Lower lobe of right lung (tissue), 2 donors: Measurements from ENCODE around the gene OR2F2. TPM values are rescaled to one million over a fixed set of nuclear protein-coding genes. Genes with fewer than 3 reads are reported as not detected.

Experiments used
- ATAC-seq, 2 donors: fragments of 200-7000 bp; cut with Tn5 transposase; one replicate each; pipeline ENCODE4 v1.9.1; 2020 to 2022; ENCODE audit warnings: mild to moderate bottlenecking in 2 of 2, moderate library complexity in 2 of 2
- DNase-seq: peaks from one replicate; pipeline ENCODE4 v3.0.0-alpha.2; 2020
- H3K27ac ChIP-seq: fragments of 200-600 bp; one replicate; pipeline ENCODE4 v1.8.0; 2022
- H3K27me3 ChIP-seq: fragments of 200-600 bp; one replicate; pipeline ENCODE4 v1.8.0; 2022; ENCODE audit warnings: low read depth
- H3K36me3 ChIP-seq: fragments of 200-600 bp; one replicate; pipeline ENCODE4 v1.8.0; 2022; ENCODE audit warnings: mild to moderate bottlenecking
- H3K4me1 ChIP-seq: fragments of 200-600 bp; one replicate; pipeline ENCODE4 v1.8.0; 2022
- H3K4me3 ChIP-seq: fragments of 200-600 bp; one replicate; pipeline ENCODE4 v1.8.0; 2022; ENCODE audit warnings: mild to moderate bottlenecking
- H3K9me3 ChIP-seq: fragments of 200-600 bp; one replicate; pipeline ENCODE4 v1.8.0; 2022
- intact Hi-C: fragments of 100-400 bp; cut with DNase I; formaldehyde crosslinking; loops from one replicate; pipeline ENCODE4 v1.11.0; 2022
- total RNA-seq: library from RNA; stranded (reverse); fragmentation: NEBNext Ultra II Directional; extraction: Animal tissue kit (Norgen Biotek cat#: 25700); gene quantifications from one replicate; pipeline ENCODE4 v1.2.1, GENCODE V29; 2021
- TF ChIP-seq, protein P1 (sequence below): fragments of 200-600 bp; IDR thresholded peaks from one replicate; pipeline ENCODE4 v1.8.0; 2022; ENCODE audit warnings: antibody characterized with exemption, mild to moderate bottlenecking
- donor health status: DM: no; HTN: yes; CAD: no; lungs with severe emphysema.

The OR2F2 gene
- total RNA-seq, 1 donor from 2014 or later, result not detected

DNA sequence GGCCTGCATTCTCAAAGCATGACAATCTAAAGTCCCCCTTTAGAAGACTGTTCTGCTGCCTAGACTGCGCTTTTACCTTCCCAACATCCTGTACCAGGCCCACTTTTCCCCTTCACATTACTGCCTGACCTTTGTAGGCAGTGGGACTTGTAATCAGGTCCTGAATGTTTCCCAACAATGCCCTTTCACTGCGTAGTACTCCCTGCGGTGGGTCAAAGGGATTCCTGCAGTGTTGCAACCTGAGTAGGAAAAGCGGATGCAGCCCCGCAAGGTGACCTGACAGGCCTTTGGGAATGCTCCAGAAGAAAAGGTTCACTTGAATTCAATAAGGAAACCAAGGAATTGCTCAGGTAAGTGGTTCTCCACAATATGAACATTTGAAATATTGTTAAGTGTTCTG is 28.1 kb upstream of the OR2F2 start:
- H3K27ac ChIP-seq, result no peak overlapping the region
- H3K4me3 ChIP-seq, result no peak overlapping the region
- DNase-seq, result no peak
- TF ChIP-seq, protein P1, sequence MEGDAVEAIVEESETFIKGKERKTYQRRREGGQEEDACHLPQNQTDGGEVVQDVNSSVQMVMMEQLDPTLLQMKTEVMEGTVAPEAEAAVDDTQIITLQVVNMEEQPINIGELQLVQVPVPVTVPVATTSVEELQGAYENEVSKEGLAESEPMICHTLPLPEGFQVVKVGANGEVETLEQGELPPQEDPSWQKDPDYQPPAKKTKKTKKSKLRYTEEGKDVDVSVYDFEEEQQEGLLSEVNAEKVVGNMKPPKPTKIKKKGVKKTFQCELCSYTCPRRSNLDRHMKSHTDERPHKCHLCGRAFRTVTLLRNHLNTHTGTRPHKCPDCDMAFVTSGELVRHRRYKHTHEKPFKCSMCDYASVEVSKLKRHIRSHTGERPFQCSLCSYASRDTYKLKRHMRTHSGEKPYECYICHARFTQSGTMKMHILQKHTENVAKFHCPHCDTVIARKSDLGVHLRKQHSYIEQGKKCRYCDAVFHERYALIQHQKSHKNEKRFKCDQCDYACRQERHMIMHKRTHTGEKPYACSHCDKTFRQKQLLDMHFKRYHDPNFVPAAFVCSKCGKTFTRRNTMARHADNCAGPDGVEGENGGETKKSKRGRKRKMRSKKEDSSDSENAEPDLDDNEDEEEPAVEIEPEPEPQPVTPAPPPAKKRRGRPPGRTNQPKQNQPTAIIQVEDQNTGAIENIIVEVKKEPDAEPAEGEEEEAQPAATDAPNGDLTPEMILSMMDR, result no peak
- no peaks in the 10 kb centered on the region for H3K4me1 ChIP-seq
- ATAC-seq, result no peak
- H3K9me3 ChIP-seq, result no peaks in the 10 kb centered on the region
- H3K36me3 ChIP-seq, result no peaks in the 10 kb centered on the region
- no peaks in the 10 kb centered on the region for H3K27me3 ChIP-seq
- intact Hi-C loops, result no loop called here

DNA sequence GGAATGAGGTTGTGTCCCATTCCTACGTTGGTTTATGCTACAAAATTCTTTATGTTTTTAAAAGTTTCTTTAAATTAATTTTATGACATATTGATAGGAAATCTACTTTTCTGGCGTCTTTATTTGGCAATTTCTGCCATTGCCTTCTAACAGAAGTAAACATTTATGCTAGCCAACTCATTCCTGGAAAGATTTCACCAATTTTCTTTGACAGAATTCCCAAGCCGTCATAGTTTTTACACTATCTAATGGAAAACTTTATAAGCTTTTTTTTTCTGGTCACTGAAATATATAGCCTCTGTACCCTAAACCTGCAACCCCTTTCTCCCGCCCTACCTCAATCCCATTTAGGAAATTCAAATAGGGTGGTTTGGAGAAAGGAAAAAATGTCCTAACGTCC is 26.9 kb upstream of the OR2F2 start:
- TF ChIP-seq, protein P1, result no peak
- Histone ChIP-seq H3K9me3 (no peaks in the 10 kb centered on the region), H3K36me3 (no peaks in the 10 kb centered on the region), H3K4me3 (no peak overlapping the region), H3K27me3 (no peaks in the 10 kb centered on the region), H3K27ac (no peak overlapping the region), H3K4me1 (no peaks in the 10 kb centered on the region)
- DNase-seq, result no peak
- ATAC-seq, result no peak
- intact Hi-C loops, result no loop called here

DNA sequence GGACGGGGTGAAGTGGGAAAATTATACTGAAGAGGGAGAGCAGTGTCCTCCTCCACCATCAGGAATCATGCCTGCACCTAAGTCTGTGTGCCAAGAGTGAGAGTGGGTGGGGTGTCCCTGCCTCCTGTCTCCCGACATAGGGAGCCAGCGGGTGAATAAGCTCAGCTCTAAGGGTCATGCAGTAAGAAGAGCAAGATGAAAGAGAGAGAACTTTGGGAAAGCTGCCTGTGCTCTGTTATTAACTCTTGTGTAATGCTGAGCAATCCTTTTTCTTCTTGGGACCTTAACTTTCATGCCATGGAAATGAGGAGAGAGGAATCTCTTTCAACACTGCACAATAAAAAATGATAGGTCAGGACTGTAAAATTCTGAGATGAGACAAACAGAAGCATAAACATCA is 25.2 kb upstream of the OR2F2 start:
- intact Hi-C loops, result no loop called here
- DNase-seq, result no peak
- Histone ChIP-seq H3K36me3 (no peaks in the 10 kb centered on the region), H3K4me3 (no peak overlapping the region), H3K27me3 (no peaks in the 10 kb centered on the region), H3K4me1 (no peaks in the 10 kb centered on the region), H3K27ac (no peak overlapping the region), H3K9me3 (no peaks in the 10 kb centered on the region)
- ATAC-seq, result no peak
- TF ChIP-seq, protein P1, result no peak

DNA sequence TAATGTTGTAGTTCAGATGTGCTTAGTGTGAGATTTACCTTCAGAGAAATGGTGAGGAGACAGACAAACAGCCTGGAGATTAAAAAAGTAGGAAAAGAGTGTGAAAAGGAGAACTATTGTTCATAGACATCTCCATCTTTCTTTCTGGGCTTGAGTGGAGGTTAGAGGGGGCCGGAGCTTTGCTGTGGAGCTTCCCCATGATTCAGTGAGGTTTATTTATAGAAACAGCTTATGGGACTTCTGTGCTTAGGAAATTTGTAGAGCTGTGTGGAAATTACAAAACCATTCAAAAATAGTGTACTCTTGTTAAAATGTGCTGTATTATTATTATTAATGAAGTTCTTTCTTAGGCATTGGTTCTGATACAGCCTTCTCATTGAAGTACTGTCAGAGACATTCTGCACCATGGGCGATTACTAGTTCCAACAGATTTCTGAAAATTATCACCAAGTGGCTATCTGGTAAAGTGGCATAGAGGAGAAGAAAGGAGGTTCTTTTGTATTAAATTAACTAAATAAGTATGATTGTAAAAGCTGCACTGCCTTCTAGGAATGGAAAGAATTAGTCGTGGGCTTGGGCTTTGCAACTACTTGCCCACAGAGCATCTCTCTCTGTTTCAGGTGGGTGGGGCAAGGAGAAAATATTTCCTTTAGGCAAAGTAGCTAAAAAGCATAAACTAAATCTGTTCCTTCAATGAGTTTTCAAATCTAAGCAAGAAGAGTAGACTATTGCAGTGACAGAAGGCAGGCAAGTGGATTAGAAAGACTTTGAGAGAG is 24.4 kb upstream of the OR2F2 start:
- Histone ChIP-seq H3K4me3 (no peak overlapping the region), H3K36me3 (no peaks in the 10 kb centered on the region), H3K27ac (no peak overlapping the region), H3K9me3 (no peaks in the 10 kb centered on the region), H3K4me1 (no peaks in the 10 kb centered on the region), H3K27me3 (no peaks in the 10 kb centered on the region)
- ATAC-seq (no peak), DNase-seq (no peak)
- TF ChIP-seq, protein P1, result no peak
- intact Hi-C loops, result no loop called here

DNA sequence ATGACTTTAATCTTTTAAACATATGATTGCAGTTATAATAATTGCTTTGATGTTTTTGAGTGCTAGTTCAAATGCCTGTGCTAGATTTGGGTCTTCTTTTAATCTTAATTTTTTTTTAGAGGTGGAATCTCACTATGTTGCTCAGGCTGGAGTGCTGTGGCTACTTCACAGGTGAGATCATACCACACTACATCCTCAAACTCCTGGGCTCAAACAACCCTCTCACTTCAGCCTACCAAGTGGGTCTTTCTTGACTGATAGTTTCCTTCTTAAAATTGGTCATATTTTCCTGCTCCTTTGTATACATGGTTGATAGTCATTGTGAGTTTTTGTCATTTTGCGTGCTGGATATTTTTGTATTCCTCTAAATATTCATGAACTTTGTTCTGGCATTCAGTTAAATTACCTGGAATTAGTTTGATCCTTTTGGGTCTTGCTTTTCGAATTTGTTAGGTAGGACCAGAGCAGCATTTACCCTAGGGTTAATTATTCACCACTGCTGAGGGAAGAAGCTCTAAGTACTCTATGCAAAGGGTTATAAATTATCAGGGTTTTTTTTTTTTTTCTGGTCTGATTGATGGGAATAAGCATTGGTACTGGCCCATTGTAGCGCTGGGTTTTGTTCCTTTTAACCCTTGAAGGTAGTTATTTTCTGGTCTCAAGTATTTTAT is 21.0 kb upstream of the OR2F2 start:
- intact Hi-C loops, result no loop called here
- Histone ChIP-seq H3K9me3 (no peaks in the 10 kb centered on the region), H3K27ac (no peak overlapping the region), H3K4me3 (no peak overlapping the region), H3K27me3 (no peaks in the 10 kb centered on the region), H3K36me3 (no peaks in the 10 kb centered on the region), H3K4me1 (no peaks in the 10 kb centered on the region)
- TF ChIP-seq, protein P1, result no peak
- ATAC-seq (no peak), DNase-seq (no peak)
